AG10803 (cell line): ENCODE measurements around the gene SMYD3.

Experiments
- DNase-seq: peaks from one replicate; pipeline ENCODE4 v3.0.0; 2010; ENCODE audit warnings: low read depth
- H3K4me3 ChIP-seq: 2 replicates; pipeline ENCODE4 v1.5.1; 2011; ENCODE audit warnings: mild to moderate bottlenecking, low read length, control low read depth
- TF ChIP-seq, protein P1 (sequence below): conservative IDR thresholded peaks from 2 replicates; pipeline ENCODE4 v1.5.1; 2011; ENCODE audit warnings: mild to moderate bottlenecking, low read length, control low read depth, inconsistent platforms

SMYD3 gene

DNA sequence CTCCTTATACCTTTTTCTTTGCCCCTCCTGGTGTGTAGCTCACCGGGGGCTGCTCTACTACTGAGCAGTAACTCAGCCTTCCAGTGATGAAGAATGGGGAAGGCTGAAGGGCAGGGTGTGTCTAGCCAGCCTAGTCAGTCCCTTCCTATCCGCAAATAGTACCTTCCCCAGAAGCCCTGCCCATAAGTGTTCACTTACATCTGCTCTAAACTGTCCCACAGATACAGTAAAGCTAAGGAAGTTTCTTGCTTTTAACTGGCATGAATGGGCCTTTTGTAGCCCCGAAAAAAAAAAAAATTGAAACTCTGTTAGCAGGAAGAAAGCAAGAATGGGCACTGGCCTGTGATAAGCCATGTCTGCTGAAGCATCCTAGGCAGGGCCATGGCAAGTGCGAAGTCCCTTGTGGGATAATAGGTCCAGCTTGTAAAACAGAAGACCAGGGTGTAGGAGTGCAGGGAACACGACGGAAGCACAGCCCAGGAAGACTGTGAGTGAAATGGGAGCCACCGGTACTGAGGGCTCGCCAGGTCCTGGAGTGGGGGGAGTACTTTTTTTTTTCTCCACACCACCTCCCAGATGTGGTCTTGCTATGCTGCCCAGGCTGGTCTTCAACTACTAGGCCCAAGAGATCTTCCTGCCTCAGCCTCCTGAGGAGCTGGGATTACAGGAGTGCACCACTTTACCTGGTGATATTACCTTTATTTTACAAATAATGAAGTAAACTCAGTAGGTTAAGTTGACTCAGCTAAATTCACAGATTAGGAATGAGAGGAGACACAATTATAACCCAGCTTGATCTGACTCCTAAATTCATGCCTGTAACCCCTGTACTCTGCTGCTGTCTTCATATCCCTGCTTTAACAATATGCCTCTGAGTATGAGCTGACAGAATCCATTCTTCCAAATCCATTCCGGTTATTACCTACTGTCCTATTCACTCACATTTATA is 347.5 kb downstream of the SMYD3 start:
- H3K4me3 ChIP-seq = no peak overlapping the region
- TF ChIP-seq, protein P1, sequence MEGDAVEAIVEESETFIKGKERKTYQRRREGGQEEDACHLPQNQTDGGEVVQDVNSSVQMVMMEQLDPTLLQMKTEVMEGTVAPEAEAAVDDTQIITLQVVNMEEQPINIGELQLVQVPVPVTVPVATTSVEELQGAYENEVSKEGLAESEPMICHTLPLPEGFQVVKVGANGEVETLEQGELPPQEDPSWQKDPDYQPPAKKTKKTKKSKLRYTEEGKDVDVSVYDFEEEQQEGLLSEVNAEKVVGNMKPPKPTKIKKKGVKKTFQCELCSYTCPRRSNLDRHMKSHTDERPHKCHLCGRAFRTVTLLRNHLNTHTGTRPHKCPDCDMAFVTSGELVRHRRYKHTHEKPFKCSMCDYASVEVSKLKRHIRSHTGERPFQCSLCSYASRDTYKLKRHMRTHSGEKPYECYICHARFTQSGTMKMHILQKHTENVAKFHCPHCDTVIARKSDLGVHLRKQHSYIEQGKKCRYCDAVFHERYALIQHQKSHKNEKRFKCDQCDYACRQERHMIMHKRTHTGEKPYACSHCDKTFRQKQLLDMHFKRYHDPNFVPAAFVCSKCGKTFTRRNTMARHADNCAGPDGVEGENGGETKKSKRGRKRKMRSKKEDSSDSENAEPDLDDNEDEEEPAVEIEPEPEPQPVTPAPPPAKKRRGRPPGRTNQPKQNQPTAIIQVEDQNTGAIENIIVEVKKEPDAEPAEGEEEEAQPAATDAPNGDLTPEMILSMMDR = no peak
- no peak for DNase-seq

DNA sequence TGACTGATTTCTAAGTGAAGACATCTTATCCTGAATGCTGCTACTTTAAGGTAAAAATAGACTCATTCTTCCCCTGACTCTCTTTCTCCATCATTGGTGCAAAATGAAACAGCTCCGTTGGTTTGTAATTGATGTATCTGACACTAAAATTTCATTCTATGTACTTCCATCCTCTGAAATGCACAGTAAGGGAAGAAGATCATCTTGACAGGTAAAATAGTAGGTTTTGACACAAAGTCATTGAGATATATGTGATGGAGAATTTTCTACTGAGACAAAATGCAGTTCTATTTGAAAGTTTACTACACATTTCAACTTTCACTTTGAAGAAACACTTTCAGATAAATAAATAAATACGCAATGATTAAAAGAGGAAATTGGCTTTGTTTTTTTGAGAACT is 348.9 kb downstream of the SMYD3 start:
- TF ChIP-seq, protein P1 = no peak
- H3K4me3 ChIP-seq = no peak overlapping the region
- no peak for DNase-seq

DNA sequence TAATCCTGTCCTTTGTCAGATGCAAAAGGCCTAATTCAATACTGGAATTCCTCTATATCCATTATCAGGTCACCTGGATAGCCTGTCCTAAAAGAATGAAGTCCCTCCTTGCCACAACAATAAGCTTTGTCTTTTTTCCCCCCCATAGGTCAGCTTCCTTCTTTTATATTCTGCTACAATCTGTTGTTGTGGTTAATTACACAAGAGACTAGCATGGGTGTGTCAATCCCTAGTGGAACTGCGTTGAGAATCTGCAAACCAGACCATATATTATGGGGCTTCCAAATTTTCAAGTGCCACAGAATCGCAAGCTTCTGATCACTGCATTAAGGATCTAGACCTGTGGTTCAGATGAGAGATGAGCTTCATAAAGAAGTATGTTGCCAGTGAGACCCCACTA is 349.6 kb downstream of the SMYD3 start:
- DNase-seq = peak; percentile 31
- TF ChIP-seq, protein P1 = no peak
- H3K4me3 ChIP-seq = no peak overlapping the region

DNA sequence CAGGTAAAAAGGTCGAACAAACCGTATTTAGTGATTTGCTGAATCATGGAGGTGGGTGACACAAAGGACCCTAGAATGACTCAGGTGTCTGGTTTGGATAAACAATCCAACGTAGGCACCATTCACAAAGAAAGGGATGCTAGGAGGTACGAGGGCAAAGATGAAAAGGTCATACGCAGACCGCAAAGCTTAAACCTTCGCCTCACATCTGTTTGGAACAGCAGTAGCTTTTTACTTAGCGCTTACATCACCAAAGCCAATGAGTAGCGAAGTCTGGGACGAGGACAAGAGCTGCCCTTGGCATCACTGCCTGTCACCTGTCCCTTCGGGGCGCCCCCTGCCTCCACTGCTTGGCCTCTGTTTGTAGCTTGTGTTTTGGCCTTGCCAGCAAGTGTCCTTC is 350.2 kb downstream of the SMYD3 start:
- no peak for DNase-seq
- TF ChIP-seq, protein P1 = no peak

DNA sequence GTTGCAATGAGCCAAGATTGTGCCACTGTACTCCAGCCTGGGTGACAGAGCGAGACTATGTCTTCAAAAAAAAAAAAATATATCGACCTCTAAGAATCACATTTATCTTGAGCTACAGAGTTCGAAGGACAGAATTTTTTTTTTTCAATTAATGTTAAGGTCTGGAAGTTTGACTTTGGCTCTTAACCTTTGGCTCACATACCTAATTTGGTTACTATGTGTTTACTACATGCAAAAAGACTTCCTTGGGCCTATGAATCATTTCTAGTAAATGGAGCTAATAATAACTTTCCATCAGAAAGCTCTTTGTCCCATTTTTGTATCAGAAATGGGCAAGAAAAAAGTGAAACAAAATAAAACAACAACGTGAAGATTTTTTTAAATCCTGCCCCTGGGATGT is 351.2 kb downstream of the SMYD3 start:
- DNase-seq = peak; percentile 54
- no peak overlapping the region for H3K4me3 ChIP-seq
- TF ChIP-seq, protein P1 = no peak

More for the DNA sequence above, 350.2 kb downstream of the SMYD3 start:
- no peak overlapping the region for H3K4me3 ChIP-seq

GRCh38 chr1:246153796-246154212 is 353.3 kb downstream of the SMYD3 start:
- TF ChIP-seq, protein P1 = no peak
- DNase-seq = peak; percentile 24

DNA sequence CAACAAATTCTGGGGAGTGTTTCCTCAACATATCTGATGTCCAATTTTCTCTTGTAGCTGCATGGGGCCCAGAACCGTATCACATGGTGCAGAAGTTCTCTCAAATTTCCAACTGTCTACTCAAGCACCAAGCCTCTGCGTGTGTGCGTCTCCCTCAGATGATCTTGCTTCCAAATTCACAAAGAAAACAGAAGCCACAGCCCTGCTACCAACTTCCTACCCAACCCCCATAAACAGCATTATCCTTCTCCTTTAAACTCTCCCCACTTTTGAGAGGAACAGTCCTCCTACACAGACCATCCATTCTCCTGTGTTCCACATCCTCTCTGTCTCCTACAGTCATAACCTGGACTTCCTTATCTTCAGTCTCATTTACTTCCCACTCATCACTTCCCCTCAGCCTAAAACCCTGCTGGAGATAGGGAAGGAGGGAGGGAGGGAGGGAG is 354.1 kb downstream of the SMYD3 start:
- TF ChIP-seq, protein P1 = no peak
- H3K4me3 ChIP-seq = no peak overlapping the region
- no peak for DNase-seq

More at GRCh38 chr1:246153796-246154212, 353.3 kb downstream of the SMYD3 start:
- H3K4me3 ChIP-seq = no peak overlapping the region
